ENCODE data around the gene RALGPS1.

GRCh38 chr9:127181315-127181580, 266.7 kb downstream of the RALGPS1 start:
- TF ChIP-seq CTCF (IDR thresholded peaks at IDR 0.05): no peak
- TF ChIP-seq EZH2 (IDR thresholded peaks at IDR 0.05; ENCODE audit: borderline replicate concordance, insufficient read depth, low read depth, low read length, poor library complexity, severe bottlenecking): no peak

Measured in B cell (primary cell).